LHCN-M2 (cell line): Measurements from ENCODE around the gene ERBIN. TPM values are rescaled to one million over a fixed set of nuclear protein-coding genes. Genes with fewer than 3 reads are reported as not detected.
"Not testable (repeated sequence)": the region's sequence is repeated elsewhere in the genome, so short reads cannot be mapped to it uniquely, and the experiment has no call there.

Experiments
- DNase-seq: peaks from one replicate; pipeline ENCODE4 v3.0.0-alpha.2; 2012; ENCODE audit warnings: low read depth
- total RNA-seq: library from RNA; depleted of rRNA; stranded (reverse); fragments of >200 nt; gene quantifications from 2 replicates; pipeline ENCODE4 v1.2.3, GENCODE V29; 2014

Gene ERBIN
- total RNA-seq, 1 experiment from 2014 or later, result 50.1 TPM

GRCh38 chr5:66001952-66002351 lies 75.6 kb downstream of the ERBIN start:
- DNase-seq, result no peak

GRCh38 chr5:66002415-66002814 lies 76.0 kb downstream of the ERBIN start:
- DNase-seq, result peak; percentile 19

- DNase-seq, result no peak
These were observed 77.8 kb downstream of the ERBIN start for GRCh38 chr5:66004216-66004615.

- no peak for DNase-seq
These were observed 82.9 kb downstream of the ERBIN start for GRCh38 chr5:66009277-66009676.

- DNase-seq, result peak; percentile 22
These were observed 84.1 kb downstream of the ERBIN start for GRCh38 chr5:66010476-66010875.

GRCh38 chr5:66012271-66012670 lies 85.9 kb downstream of the ERBIN start:
- no peak for DNase-seq

- DNase-seq, result peak; percentile 5
These were observed 87.0 kb downstream of the ERBIN start for GRCh38 chr5:66013397-66013796.

GRCh38 chr5:66013906-66014305 lies 87.5 kb downstream of the ERBIN start:
- DNase-seq, result no peak

GRCh38 chr5:66015196-66015960 lies 89.0 kb downstream of the ERBIN start:
- DNase-seq, result no peak

GRCh38 chr5:66021585-66021984 lies 95.2 kb downstream of the ERBIN start:
- DNase-seq, result no peak

GRCh38 chr5:66039296-66039695 lies 112.9 kb downstream of the ERBIN start:
- DNase-seq, result no peak

- DNase-seq, result no peak
These were observed 113.3 kb downstream of the ERBIN start for GRCh38 chr5:66039701-66040100.

- peak; percentile 17 for DNase-seq
These were observed 115.3 kb downstream of the ERBIN start for GRCh38 chr5:66041627-66042026.

- no peak for DNase-seq
These were observed 130.9 kb downstream of the ERBIN start for GRCh38 chr5:66057239-66057638.

- DNase-seq, result not testable (repeated sequence)
These were observed 134.9 kb downstream of the ERBIN start for GRCh38 chr5:66061320-66061719.

- DNase-seq, result not testable (repeated sequence)
These were observed 136.7 kb downstream of the ERBIN start for GRCh38 chr5:66063061-66063460.

- no peak for DNase-seq
These were observed 140.5 kb downstream of the ERBIN start for GRCh38 chr5:66066826-66067225.

- DNase-seq, result peak; percentile 5
These were observed 145.7 kb downstream of the ERBIN start for GRCh38 chr5:66072031-66072430.

GRCh38 chr5:66074901-66075300 lies 148.5 kb downstream of the ERBIN start:
- no peak for DNase-seq

GRCh38 chr5:66080664-66081063 lies 154.3 kb downstream of the ERBIN start:
- DNase-seq, result no peak

GRCh38 chr5:66089384-66089783 lies 163.0 kb downstream of the ERBIN start:
- no peak for DNase-seq

GRCh38 chr5:66100851-66101250 lies 174.5 kb downstream of the ERBIN start:
- DNase-seq, result no peak

- peak; percentile 69 for DNase-seq
These were observed 186.8 kb downstream of the ERBIN start for GRCh38 chr5:66113160-66113559.

- DNase-seq, result no peak
These were observed 191.9 kb downstream of the ERBIN start for GRCh38 chr5:66118304-66118703.
